IPS-NIHi7 (cell line): ENCODE results near the gene PPP6R1.

Experiments used
- DNase-seq: peaks from one replicate; pipeline ENCODE4 v3.0.0; 2012; ENCODE audit warnings: mixed read lengths; ENCODE audit errors: extremely low spot score

The PPP6R1 gene

GRCh38 chr19:55279770-55280643, 21.2 kb upstream of the PPP6R1 start, which contains the start of gene HSPBP1:
Gene HSPBP1 (minus strand): TSS chr19:55280110. CDS start chr19:55279608, 502 bp downstream.
- peak; percentile 94 for DNase-seq

GRCh38 chr19:55279340-55279739, 20.5 kb upstream of the PPP6R1 start:
- no peak for DNase-seq

GRCh38 chr19:55278391-55279135, 19.7 kb upstream of the PPP6R1 start:
- no peak for DNase-seq

- DNase-seq, result no peak
Observed at GRCh38 chr19:55277494-55277893, 18.7 kb upstream of the PPP6R1 start.

- no peak for DNase-seq
Observed at GRCh38 chr19:55276720-55277430, 18.1 kb upstream of the PPP6R1 start.

- DNase-seq, result no peak
Observed at GRCh38 chr19:55275851-55276719, 17.3 kb upstream of the PPP6R1 start.

- DNase-seq, result no peak
Observed at GRCh38 chr19:55273978-55274707, 15.3 kb upstream of the PPP6R1 start.

- DNase-seq, result no peak
Observed at GRCh38 chr19:55272142-55272541, 13.3 kb upstream of the PPP6R1 start.

- DNase-seq, result no peak
Observed at GRCh38 chr19:55270172-55270942, 11.5 kb upstream of the PPP6R1 start.

GRCh38 chr19:55269299-55269698, 10.5 kb upstream of the PPP6R1 start:
- DNase-seq, result no peak

GRCh38 chr19:55266840-55267239, 8.0 kb upstream of the PPP6R1 start:
- no peak for DNase-seq

GRCh38 chr19:55266404-55266803, 7.6 kb upstream of the PPP6R1 start:
- DNase-seq, result no peak

- DNase-seq, result no peak
Observed at GRCh38 chr19:55265723-55266386, 7.0 kb upstream of the PPP6R1 start.

- DNase-seq, result no peak
Observed at GRCh38 chr19:55265173-55265572, 6.4 kb upstream of the PPP6R1 start.

- no peak for DNase-seq
Observed at GRCh38 chr19:55264531-55264930, 5.7 kb upstream of the PPP6R1 start.

GRCh38 chr19:55262359-55262758, 3.5 kb upstream of the PPP6R1 start:
- DNase-seq, result no peak

- peak; percentile 52 for DNase-seq
Observed at GRCh38 chr19:55261671-55262126, 2.9 kb upstream of the PPP6R1 start.

- DNase-seq, result no peak
Observed at GRCh38 chr19:55259540-55260210, 858 bp upstream of the PPP6R1 start.

GRCh38 chr19:55258476-55258827, 365 bp downstream of the PPP6R1 start:
- no peak for DNase-seq
